ENCODE data around the gene LYRM7. TPM values are rescaled to one million over a fixed set of nuclear protein-coding genes. Genes with fewer than 3 reads are reported as not detected.
A peak's percentile ranks its signal among the peaks of the same experiment; 100 is the strongest.
"Not testable (repeated sequence)": the region's sequence is repeated elsewhere in the genome, so short reads cannot be mapped to it uniquely, and the experiment has no call there.

Gene LYRM7
- total RNA-seq (2012; rRNA removed), result 7.6 and 7.9 TPM in 2 replicates

DNA sequence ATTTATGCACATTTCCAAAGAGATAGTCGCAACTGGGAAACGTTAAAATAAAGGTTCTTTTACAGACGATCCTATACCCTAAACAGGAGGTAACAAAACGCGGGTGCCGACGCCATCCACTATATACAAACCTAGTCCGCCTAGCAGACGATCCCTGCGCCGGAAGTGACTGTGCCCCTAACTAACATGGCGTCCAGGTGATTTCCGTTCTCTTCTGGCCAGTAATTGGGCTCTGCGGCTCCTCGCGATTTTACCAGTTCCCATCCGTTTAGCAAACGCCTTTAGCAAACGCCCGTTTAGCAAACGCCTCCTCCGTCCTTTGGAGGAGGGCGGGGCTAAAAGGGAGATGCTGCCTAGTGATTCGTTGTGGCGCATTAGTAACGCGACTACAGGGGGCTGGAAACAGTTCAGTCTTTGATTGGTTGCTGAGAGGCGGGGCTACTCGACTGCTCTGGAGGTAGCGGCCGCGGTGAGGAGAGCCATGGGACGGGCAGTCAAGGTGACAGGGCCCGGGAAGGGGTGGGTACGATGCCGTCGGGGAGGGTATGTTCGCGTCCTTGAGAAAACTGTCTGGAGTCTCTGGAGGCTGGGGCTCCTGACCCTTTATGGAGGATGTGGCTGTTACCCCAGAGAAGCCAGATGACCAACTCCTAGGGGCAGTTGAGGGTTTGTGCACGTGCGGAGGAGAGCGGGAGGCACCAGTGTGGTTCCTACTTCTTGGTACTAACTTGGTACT is at the start of gene LYRM7:
LYRM7 (plus strand) TSS at position 405 of the 736 bp plus-strand sequence; CDS start at position 482, 77 bp downstream.
- peak within 1 kb of the TSS; percentile 79 for H3K4me3 ChIP-seq (ENCODE audit: low read length)
- H3K4me2 ChIP-seq (ENCODE audit: low read length), result peak within 1 kb of the TSS; percentile 96
- peak within 1 kb of the TSS; percentile 85 for H3K9ac ChIP-seq (ENCODE audit: low read depth, low read length)

DNA sequence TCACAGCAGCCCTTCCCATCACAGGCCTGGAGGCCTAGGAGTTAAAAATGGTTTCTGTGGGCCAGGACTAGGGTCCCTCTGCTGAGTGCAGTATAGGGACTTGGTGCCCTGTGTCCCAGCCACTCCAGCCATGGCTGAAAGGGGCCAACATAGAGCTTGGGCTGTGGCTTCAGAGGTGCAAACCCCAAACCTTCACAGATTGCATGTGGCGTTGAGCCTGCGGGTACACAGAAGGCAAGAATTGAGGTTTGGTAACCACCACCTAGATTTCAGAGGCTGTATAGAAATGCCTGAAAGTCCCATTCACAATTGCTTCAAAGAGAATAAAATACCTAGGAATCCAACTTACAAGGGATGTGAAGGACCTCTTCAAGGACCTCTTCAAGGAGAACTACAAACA is 43.5 kb upstream of the LYRM7 start:
- not testable (repeated sequence) for H3K4me1 ChIP-seq (ENCODE audit: control insufficient read depth, insufficient read depth, low read length); H3K9me3 ChIP-seq (replicated peaks; ENCODE audit: low read length); H3K9ac ChIP-seq (ENCODE audit: low read depth, low read length); H3K36me3 ChIP-seq (ENCODE audit: insufficient read depth, low read length); H3K4me2 ChIP-seq (ENCODE audit: low read length); H3K4me3 ChIP-seq (ENCODE audit: low read length); H3K27me3 ChIP-seq (ENCODE audit: control insufficient read depth, insufficient read depth, low read length)

More for the DNA sequence above, at the start of gene LYRM7:
- Histone ChIP-seq H3K27me3 (ENCODE audit: control insufficient read depth, insufficient read depth, low read length) (no peaks in the 10 kb centered on the region), H3K9me3 (replicated peaks; ENCODE audit: low read length) (no peaks in the 10 kb centered on the region), H3K36me3 (ENCODE audit: insufficient read depth, low read length) (no peaks in the 10 kb centered on the region), H3K4me1 (ENCODE audit: control insufficient read depth, insufficient read depth, low read length) (peaks cover 11% of the 10 kb centered on the region)

DNA sequence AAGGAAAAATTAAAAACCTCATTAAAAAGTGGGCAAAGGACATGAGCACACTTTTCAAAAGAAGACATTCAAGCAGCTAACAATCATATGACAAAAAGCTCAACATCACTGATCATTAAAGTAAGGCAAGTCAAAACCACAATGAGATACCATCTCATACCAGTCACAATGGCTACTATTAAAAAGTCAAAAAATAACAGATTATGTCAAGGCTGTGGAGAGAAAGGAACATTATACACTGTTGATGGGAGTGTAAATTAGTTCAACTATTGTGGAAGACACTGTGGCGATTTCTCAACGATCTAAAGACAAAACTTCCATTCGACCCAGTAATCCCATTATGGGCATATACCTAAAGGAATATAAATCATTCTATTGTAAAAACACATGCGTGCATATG is 41.4 kb upstream of the LYRM7 start:
- no peaks in the 10 kb centered on the region for H3K36me3 ChIP-seq (ENCODE audit: insufficient read depth, low read length)
- no peaks in the 10 kb centered on the region for H3K4me1 ChIP-seq (ENCODE audit: control insufficient read depth, insufficient read depth, low read length)
- no peak overlapping the region for H3K4me2 ChIP-seq (ENCODE audit: low read length)
- H3K27me3 ChIP-seq (ENCODE audit: control insufficient read depth, insufficient read depth, low read length), result no peaks in the 10 kb centered on the region
- H3K4me3 ChIP-seq (ENCODE audit: low read length), result no peak overlapping the region
- H3K9ac ChIP-seq (ENCODE audit: low read depth, low read length), result no peak overlapping the region
- H3K9me3 ChIP-seq (replicated peaks; ENCODE audit: low read length), result no peaks in the 10 kb centered on the region

DNA sequence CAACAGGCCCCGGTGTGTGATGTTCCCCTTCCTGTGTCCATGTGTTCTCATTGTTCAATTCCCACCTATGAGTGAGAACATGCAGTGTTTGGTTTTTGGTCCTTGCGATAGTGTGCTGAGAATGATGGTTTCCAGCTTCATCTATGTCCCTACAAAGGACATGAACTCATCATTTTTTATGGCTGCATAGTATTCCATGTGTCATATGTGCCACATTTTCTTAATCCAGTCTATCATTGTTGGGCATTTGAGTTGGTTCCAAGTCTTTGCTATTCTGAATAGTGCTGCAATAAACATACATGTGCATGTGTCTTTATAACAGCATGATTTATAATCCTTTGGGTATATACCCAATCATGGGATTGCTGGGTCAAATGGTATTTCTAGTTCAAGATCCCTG is 37.7 kb upstream of the LYRM7 start:
- not testable (repeated sequence) for H3K9me3 ChIP-seq (replicated peaks; ENCODE audit: low read length); H3K4me2 ChIP-seq (ENCODE audit: low read length); H3K4me3 ChIP-seq (ENCODE audit: low read length); H3K4me1 ChIP-seq (ENCODE audit: control insufficient read depth, insufficient read depth, low read length); H3K36me3 ChIP-seq (ENCODE audit: insufficient read depth, low read length); H3K27me3 ChIP-seq (ENCODE audit: control insufficient read depth, insufficient read depth, low read length); H3K9ac ChIP-seq (ENCODE audit: low read depth, low read length)

DNA sequence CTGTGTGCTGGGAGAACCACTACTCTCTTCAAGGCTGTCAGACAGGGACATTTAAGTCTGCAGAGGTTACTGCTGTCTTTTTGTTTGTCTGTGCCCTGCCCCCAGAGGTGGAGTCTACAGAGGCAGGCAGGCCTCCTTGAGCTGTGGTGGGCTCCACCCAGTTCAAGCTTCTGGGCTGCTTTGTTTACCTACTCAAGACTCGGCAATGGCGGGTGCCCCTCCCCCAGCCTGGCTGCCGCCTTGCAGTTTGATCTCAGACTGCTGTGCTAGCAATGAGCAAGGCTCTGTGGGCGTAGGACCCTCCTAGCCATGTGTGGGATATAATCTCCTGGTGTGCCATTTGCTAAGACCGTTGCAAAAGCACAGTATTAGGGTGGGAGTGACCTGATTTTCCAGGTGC is 32.3 kb upstream of the LYRM7 start:
- H3K36me3 ChIP-seq (ENCODE audit: insufficient read depth, low read length); H3K9me3 ChIP-seq (replicated peaks; ENCODE audit: low read length); H3K4me1 ChIP-seq (ENCODE audit: control insufficient read depth, insufficient read depth, low read length); H3K27me3 ChIP-seq (ENCODE audit: control insufficient read depth, insufficient read depth, low read length); H3K9ac ChIP-seq (ENCODE audit: low read depth, low read length); H3K4me3 ChIP-seq (ENCODE audit: low read length); H3K4me2 ChIP-seq (ENCODE audit: low read length): not testable (repeated sequence)

DNA sequence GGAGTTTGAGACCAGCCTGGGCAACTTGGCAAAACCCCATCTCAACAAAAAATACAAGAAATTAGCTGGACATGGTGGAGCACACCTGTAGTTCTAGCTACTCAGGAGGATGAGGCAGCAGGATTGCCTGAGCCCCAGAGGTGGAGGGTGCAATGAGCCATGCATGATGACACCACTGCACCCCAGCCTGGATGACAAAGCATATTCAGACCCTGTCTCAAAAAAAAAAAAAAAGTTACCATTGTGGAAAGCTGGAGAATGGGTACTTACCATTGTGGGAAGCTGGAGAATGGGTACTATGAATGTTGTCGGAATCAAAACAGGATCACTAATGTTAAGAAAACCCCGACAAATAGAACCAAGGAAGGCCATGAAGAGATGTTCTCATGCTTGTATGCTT is 31.4 kb upstream of the LYRM7 start:
- H3K36me3 ChIP-seq (ENCODE audit: insufficient read depth, low read length), result no peaks in the 10 kb centered on the region
- H3K4me2 ChIP-seq (ENCODE audit: low read length), result no peak overlapping the region
- no peaks in the 10 kb centered on the region for H3K27me3 ChIP-seq (ENCODE audit: control insufficient read depth, insufficient read depth, low read length)
- H3K9me3 ChIP-seq (replicated peaks; ENCODE audit: low read length), result no peaks in the 10 kb centered on the region
- H3K9ac ChIP-seq (ENCODE audit: low read depth, low read length), result no peak overlapping the region
- H3K4me1 ChIP-seq (ENCODE audit: control insufficient read depth, insufficient read depth, low read length), result no peaks in the 10 kb centered on the region
- no peak overlapping the region for H3K4me3 ChIP-seq (ENCODE audit: low read length)

DNA sequence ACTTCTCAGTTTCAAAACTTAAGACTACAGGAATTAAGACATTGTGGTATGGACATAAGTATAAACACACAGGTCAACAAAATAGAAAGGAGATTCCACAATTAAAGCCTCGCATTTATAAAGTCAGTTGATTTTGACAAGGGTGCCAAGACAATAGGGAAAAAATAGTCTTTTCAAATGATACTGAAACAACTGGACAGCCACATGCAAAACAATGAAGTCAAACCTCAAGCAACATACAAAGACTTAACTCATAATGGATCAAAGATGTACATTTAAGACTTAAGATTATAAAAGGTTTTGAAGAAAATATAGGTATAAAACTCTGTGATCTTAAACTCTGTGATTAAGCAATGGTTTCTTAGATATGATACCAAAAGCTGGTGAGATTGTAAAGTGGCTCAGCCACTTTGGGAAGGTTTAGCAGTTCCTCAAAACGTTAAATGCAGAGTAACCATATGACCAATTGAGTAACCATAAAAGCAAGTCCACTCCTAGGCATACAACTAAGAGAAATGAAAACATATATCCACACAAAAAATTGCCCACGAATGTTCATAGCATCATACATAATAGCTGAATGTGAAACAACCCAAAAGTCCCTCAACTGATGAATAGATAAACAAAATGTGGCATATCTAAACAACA is 27.6 kb upstream of the LYRM7 start:
- Histone ChIP-seq H3K4me2 (ENCODE audit: low read length) (no peak overlapping the region), H3K4me1 (ENCODE audit: control insufficient read depth, insufficient read depth, low read length) (no peaks in the 10 kb centered on the region), H3K4me3 (ENCODE audit: low read length) (no peak overlapping the region), H3K36me3 (ENCODE audit: insufficient read depth, low read length) (no peaks in the 10 kb centered on the region), H3K27me3 (ENCODE audit: control insufficient read depth, insufficient read depth, low read length) (no peaks in the 10 kb centered on the region), H3K9me3 (replicated peaks; ENCODE audit: low read length) (no peaks in the 10 kb centered on the region), H3K9ac (ENCODE audit: low read depth, low read length) (no peak overlapping the region)

DNA sequence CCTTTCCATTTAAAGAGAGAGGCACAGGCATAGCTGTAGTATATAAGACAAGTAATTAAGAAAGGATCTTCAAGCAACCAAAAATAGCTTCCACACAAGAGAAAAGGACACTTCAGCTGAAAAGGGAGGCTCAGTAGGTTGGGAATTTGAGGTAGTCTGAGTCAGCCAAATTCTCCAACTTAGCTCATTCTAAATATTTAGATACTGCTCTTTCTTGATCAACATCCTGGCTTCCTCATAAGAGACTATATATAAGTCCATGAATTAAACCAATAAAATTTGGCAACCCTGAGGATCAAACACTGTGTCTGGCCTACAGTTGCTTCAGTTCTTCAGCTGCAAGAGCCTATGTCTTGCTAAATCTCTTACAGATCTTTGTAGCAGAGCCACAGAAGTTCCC is 23.5 kb upstream of the LYRM7 start:
- no peak overlapping the region for H3K9ac ChIP-seq (ENCODE audit: low read depth, low read length)
- H3K4me3 ChIP-seq (ENCODE audit: low read length), result no peak overlapping the region
- no peaks in the 10 kb centered on the region for H3K27me3 ChIP-seq (ENCODE audit: control insufficient read depth, insufficient read depth, low read length)
- H3K9me3 ChIP-seq (replicated peaks; ENCODE audit: low read length), result no peaks in the 10 kb centered on the region
- H3K4me1 ChIP-seq (ENCODE audit: control insufficient read depth, insufficient read depth, low read length), result no peaks in the 10 kb centered on the region
- H3K36me3 ChIP-seq (ENCODE audit: insufficient read depth, low read length), result no peaks in the 10 kb centered on the region
- no peak overlapping the region for H3K4me2 ChIP-seq (ENCODE audit: low read length)

DNA sequence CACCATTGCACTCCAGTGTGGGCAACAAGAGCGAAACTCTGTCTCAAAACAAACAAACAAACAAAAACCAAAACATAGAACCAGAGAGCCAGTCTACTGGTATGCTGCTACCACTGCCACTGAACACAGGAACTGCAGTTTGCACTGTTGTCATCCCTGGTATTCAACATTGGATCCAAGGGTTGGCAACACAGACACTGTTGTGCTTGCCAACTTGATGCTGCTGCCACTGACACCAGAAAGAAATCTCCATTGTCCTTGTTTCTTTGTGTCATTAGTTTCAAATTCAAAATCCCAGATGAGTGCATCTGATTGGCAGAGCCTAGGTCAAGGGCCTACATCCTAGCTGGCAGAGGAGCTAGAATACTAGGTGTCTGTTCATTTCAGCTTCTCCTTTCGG is 21.9 kb upstream of the LYRM7 start:
- no peaks in the 10 kb centered on the region for H3K4me1 ChIP-seq (ENCODE audit: control insufficient read depth, insufficient read depth, low read length)
- H3K27me3 ChIP-seq (ENCODE audit: control insufficient read depth, insufficient read depth, low read length), result no peaks in the 10 kb centered on the region
- H3K4me2 ChIP-seq (ENCODE audit: low read length), result no peak overlapping the region
- no peak overlapping the region for H3K9ac ChIP-seq (ENCODE audit: low read depth, low read length)
- H3K9me3 ChIP-seq (replicated peaks; ENCODE audit: low read length), result no peaks in the 10 kb centered on the region
- H3K4me3 ChIP-seq (ENCODE audit: low read length), result no peak overlapping the region
- H3K36me3 ChIP-seq (ENCODE audit: insufficient read depth, low read length), result no peaks in the 10 kb centered on the region

DNA sequence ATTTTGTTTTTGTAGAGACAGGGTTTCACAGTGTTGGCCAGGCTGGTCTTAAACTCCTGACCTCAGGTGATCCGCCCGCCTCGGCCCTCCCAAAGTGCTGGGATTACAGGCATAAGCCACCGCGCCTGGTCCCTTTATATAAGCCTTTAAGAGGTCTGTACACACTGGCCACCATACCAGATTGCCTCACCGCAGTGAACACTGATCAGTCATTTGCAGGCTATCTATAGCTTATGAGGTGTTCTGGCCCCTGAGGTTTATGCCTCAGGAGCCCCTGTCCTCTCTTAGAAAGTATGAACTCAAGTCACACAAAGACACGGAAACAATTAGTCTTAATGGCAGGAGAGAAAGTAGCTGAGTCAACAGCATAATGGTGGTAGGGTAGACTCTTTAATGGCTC is 20.3 kb upstream of the LYRM7 start:
- H3K9ac ChIP-seq (ENCODE audit: low read depth, low read length), result no peak overlapping the region
- H3K4me3 ChIP-seq (ENCODE audit: low read length), result no peak overlapping the region
- no peak overlapping the region for H3K4me2 ChIP-seq (ENCODE audit: low read length)
- no peaks in the 10 kb centered on the region for H3K36me3 ChIP-seq (ENCODE audit: insufficient read depth, low read length)
- no peaks in the 10 kb centered on the region for H3K27me3 ChIP-seq (ENCODE audit: control insufficient read depth, insufficient read depth, low read length)
- no peaks in the 10 kb centered on the region for H3K9me3 ChIP-seq (replicated peaks; ENCODE audit: low read length)
- H3K4me1 ChIP-seq (ENCODE audit: control insufficient read depth, insufficient read depth, low read length), result no peaks in the 10 kb centered on the region

DNA sequence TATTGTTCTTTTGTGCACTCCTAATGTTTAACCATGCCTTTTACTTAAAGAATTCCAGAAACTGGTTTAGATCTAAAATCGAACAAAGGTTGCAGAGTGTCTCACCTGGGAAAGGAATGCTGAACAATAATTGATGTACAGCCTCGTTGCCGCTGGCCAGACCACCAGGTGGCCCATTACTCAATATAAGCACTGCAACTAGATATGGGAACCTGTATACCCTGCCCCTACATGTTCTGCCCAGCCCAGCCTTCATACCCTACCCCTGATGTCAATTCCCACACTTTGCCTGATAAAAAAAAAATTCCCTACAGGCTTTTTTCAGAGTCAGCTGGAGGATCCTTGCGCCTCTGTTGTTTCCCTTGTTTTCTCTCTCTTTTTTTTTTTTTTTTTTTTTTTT is 19.5 kb upstream of the LYRM7 start:
- Histone ChIP-seq H3K4me3 (ENCODE audit: low read length) (no peak overlapping the region), H3K36me3 (ENCODE audit: insufficient read depth, low read length) (no peaks in the 10 kb centered on the region), H3K4me1 (ENCODE audit: control insufficient read depth, insufficient read depth, low read length) (no peaks in the 10 kb centered on the region)

DNA sequence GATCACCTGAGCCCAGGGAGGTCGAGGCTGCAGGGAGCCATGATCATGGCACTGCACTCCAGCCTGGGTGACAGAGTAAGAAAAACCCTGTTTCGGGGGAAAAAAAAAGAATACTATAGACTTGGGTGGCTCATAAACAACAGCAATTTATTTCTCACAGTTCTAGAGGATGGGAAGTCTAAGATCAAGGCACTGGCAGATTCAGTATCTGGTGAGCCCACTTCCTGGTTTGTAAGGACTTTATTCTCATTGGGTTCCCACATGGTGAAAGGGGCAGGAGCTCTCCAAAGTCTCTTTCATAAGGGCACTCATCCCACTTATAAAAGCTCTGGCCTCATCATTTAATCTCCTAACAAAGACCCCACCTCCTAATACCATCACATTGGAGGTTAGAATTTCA is 14.4 kb upstream of the LYRM7 start:
- H3K9ac ChIP-seq (ENCODE audit: low read depth, low read length), result no peak overlapping the region
- H3K4me1 ChIP-seq (ENCODE audit: control insufficient read depth, insufficient read depth, low read length), result no peaks in the 10 kb centered on the region
- no peaks in the 10 kb centered on the region for H3K9me3 ChIP-seq (replicated peaks; ENCODE audit: low read length)
- no peak overlapping the region for H3K4me2 ChIP-seq (ENCODE audit: low read length)
- no peak overlapping the region for H3K4me3 ChIP-seq (ENCODE audit: low read length)
- H3K36me3 ChIP-seq (ENCODE audit: insufficient read depth, low read length), result peaks cover 31% of the 10 kb centered on the region
- H3K27me3 ChIP-seq (ENCODE audit: control insufficient read depth, insufficient read depth, low read length), result no peaks in the 10 kb centered on the region

More for the DNA sequence above, 19.5 kb upstream of the LYRM7 start:
- no peaks in the 10 kb centered on the region for H3K9me3 ChIP-seq (replicated peaks; ENCODE audit: low read length)
- H3K27me3 ChIP-seq (ENCODE audit: control insufficient read depth, insufficient read depth, low read length), result no peaks in the 10 kb centered on the region
- H3K4me2 ChIP-seq (ENCODE audit: low read length), result no peak overlapping the region
- no peak overlapping the region for H3K9ac ChIP-seq (ENCODE audit: low read depth, low read length)

All from skeletal muscle satellite cell (primary cell).